Kidney (tissue), 14 donors: ENCODE data around the gene CNOT6. TPM values are rescaled to one million over a fixed set of nuclear protein-coding genes. Genes with fewer than 3 reads are reported as not detected.
"Not testable (repeated sequence)": the region's sequence is repeated elsewhere in the genome, so short reads cannot be mapped to it uniquely, and the experiment has no call there.

Source experiments
- DNase-seq, 5 donors: peaks; one replicate each; pipeline ENCODE4 v3.0.0-alpha.2; 2013 to 2020
- FAIRE-seq: peaks from 2 replicates; lab custom pipeline; 2012; peaks lifted over from hg19 to GRCh38; lab: Jason Lieb, UNC
- H3K27ac ChIP-seq, 2 donors: one replicate each; pipeline ENCODE4 v1.7.0; 2013; ENCODE audit warnings: low read depth in 2 of 2, low read length in 2 of 2, inconsistent platforms in 1 of 2
- H3K27me3 ChIP-seq: one replicate; pipeline ENCODE4 v1.7.1; 2013; ENCODE audit warnings: low read length, inconsistent platforms; ENCODE audit not compliant: control insufficient read depth, insufficient read depth
- H3K36me3 ChIP-seq, 3 donors: one replicate each; pipeline versions ENCODE4 v1.7.0 to v1.7.1; 2013; ENCODE audit warnings: low read length in 3 of 3, control low read depth in 1 of 3, inconsistent platforms in 1 of 3; ENCODE audit not compliant: insufficient read depth in 3 of 3, control insufficient read depth in 2 of 3
- H3K4me1 ChIP-seq, 3 donors: one replicate each; pipeline versions ENCODE4 v1.7.0 to v1.7.1; 2013; ENCODE audit warnings: low read length in 3 of 3, inconsistent platforms in 1 of 3, low read depth in 1 of 3; ENCODE audit not compliant: control insufficient read depth in 2 of 3, insufficient read depth in 2 of 3
- H3K4me3 ChIP-seq, 3 donors: one replicate each; pipeline versions ENCODE4 v1.7.0 to v1.8.1; 2013; ENCODE audit warnings: low read length in 3 of 3, control low read depth in 1 of 3, inconsistent platforms in 1 of 3
- H3K9ac ChIP-seq, 3 donors: one replicate each; pipeline versions ENCODE4 v1.7.0 to v1.7.1; 2013; ENCODE audit warnings: low read length in 3 of 3, control low read depth in 1 of 3, inconsistent platforms in 1 of 3
- H3K9me3 ChIP-seq, 3 donors: one replicate each; pipeline versions ENCODE4 v1.7.0 to v1.7.1; 2013; ENCODE audit warnings: low read length in 3 of 3, control low read depth in 1 of 3, inconsistent platforms in 1 of 3; ENCODE audit not compliant: control insufficient read depth in 2 of 3, insufficient read depth in 1 of 3
- CTCF ChIP-seq: IDR thresholded peaks from 3 replicates; pipeline ENCODE4 v1.5.1; 2012; ENCODE audit warnings: mild to moderate bottlenecking, moderate library complexity, borderline replicate concordance; ENCODE audit not compliant: insufficient read depth; ENCODE audit errors: extremely low read depth
- intact Hi-C: fragments of 100-400 bp; cut with DNase I; formaldehyde crosslinking; loops from one replicate; pipeline ENCODE4 v1.11.1; 2022
- polyA plus RNA-seq: library from polyadenylated mRNA; stranded (reverse); fragments of 350-450 nt; fragmentation: Illumina TruSeq; extraction: RNeasy Lipid Tissue Mini Kit (QIAGEN cat#74804); gene quantifications from one replicate; pipeline ENCODE4 v1.2.3, GENCODE V29; 2014; ENCODE audit warnings: low read depth, low replicate concordance; ENCODE audit not compliant: insufficient read depth
- total RNA-seq: library from RNA; stranded (reverse); fragmentation: NEBNext Ultra II Directional; extraction: Animal tissue kit (Norgen Biotek cat#: 25700); gene quantifications from one replicate; pipeline ENCODE4 v1.2.1, GENCODE V29; 2021
- donor health status: control.
- donor health status: control.
- donor health status: control.
- donor health status: control.
- donor health status: control.
- donor health status: DM: yes; HTN: yes; CAD: no.
- donor health status: Normal renal cell carcinoma (clear cell type).

Gene CNOT6
- total and polyA plus RNA-seq, 2 donors from 2014 or later = 5.9 to 25.7 TPM

GRCh38 chr5:180472269-180472668 lies 21.9 kb upstream of the CNOT6 start:
- intact Hi-C loops = no loop called here
- Histone ChIP-seq H3K36me3 (no peaks in the 10 kb centered on the region), H3K4me1 (no peaks in the 10 kb centered on the region), H3K9ac (no peak overlapping the region), H3K4me3 (no peak overlapping the region), H3K9me3 (no peaks in the 10 kb centered on the region), H3K27ac (no peak overlapping the region), H3K27me3 (no peaks in the 10 kb centered on the region)
- no peak for TF ChIP-seq CTCF
- FAIRE-seq (no peak), DNase-seq (peak in 2 of 5 donors; percentile 16 to 25)

GRCh38 chr5:180473386-180473785 lies 20.8 kb upstream of the CNOT6 start:
- H3K27ac ChIP-seq, H3K27me3 ChIP-seq, H3K4me3 ChIP-seq, H3K9me3 ChIP-seq, H3K9ac ChIP-seq, FAIRE-seq, intact Hi-C loops, DNase-seq, H3K4me1 ChIP-seq, H3K36me3 ChIP-seq: not testable (repeated sequence)

- no peak overlapping the region for H3K27ac ChIP-seq
- no peak for TF ChIP-seq CTCF
- DNase-seq (no peak), FAIRE-seq (no peak)
- no peaks in the 10 kb centered on the region for H3K4me1 ChIP-seq
- H3K27me3 ChIP-seq = no peaks in the 10 kb centered on the region
- no peak overlapping the region for H3K4me3 ChIP-seq
- no peak overlapping the region for H3K9ac ChIP-seq
- H3K9me3 ChIP-seq = no peaks in the 10 kb centered on the region
- no peaks in the 10 kb centered on the region for H3K36me3 ChIP-seq
- intact Hi-C loops = no loop called here
Observed at GRCh38 chr5:180474569-180474968, 19.6 kb upstream of the CNOT6 start.

GRCh38 chr5:180475969-180476524 lies 18.1 kb upstream of the CNOT6 start:
- FAIRE-seq, H3K9ac ChIP-seq, H3K27ac ChIP-seq, H3K4me1 ChIP-seq, DNase-seq, H3K9me3 ChIP-seq, H3K36me3 ChIP-seq, H3K4me3 ChIP-seq, intact Hi-C loops, H3K27me3 ChIP-seq: not testable (repeated sequence)
